Duodenal mucosa (tissue), 2 donors: ENCODE measurements around the gene ATMIN.

ENCODE experiments used
- H3K27ac ChIP-seq: one replicate; pipeline ENCODE4 v1.7.0; 2013; ENCODE audit warnings: low read depth, low read length
- H3K27me3 ChIP-seq, 2 donors: one replicate each; pipeline ENCODE4 v1.7.0; 2013; ENCODE audit warnings: low read length in 2 of 2, control low read depth in 1 of 2; ENCODE audit not compliant: insufficient read depth in 2 of 2, control insufficient read depth in 1 of 2
- H3K36me3 ChIP-seq, 2 donors: one replicate each; pipeline ENCODE4 v1.7.0; 2013; ENCODE audit warnings: low read length in 2 of 2, control low read depth in 1 of 2; ENCODE audit not compliant: insufficient read depth in 2 of 2, control insufficient read depth in 1 of 2
- H3K4me1 ChIP-seq, 2 donors: one replicate each; pipeline ENCODE4 v1.7.0; 2013; ENCODE audit warnings: low read length in 2 of 2, control low read depth in 1 of 2; ENCODE audit not compliant: insufficient read depth in 2 of 2, control insufficient read depth in 1 of 2
- H3K4me3 ChIP-seq, 2 donors: one replicate each; pipeline ENCODE4 v1.7.0; 2013; ENCODE audit warnings: low read length in 2 of 2, low read depth in 1 of 2
- H3K9ac ChIP-seq, 2 donors: one replicate each; pipeline ENCODE4 v1.7.0; 2013; ENCODE audit warnings: low read length in 2 of 2, low read depth in 1 of 2
- H3K9me3 ChIP-seq, 2 donors: one replicate each; pipeline ENCODE4 v1.7.0; 2013; ENCODE audit warnings: low read length in 2 of 2, control low read depth in 1 of 2; ENCODE audit not compliant: control insufficient read depth in 1 of 2

Gene ATMIN

DNA sequence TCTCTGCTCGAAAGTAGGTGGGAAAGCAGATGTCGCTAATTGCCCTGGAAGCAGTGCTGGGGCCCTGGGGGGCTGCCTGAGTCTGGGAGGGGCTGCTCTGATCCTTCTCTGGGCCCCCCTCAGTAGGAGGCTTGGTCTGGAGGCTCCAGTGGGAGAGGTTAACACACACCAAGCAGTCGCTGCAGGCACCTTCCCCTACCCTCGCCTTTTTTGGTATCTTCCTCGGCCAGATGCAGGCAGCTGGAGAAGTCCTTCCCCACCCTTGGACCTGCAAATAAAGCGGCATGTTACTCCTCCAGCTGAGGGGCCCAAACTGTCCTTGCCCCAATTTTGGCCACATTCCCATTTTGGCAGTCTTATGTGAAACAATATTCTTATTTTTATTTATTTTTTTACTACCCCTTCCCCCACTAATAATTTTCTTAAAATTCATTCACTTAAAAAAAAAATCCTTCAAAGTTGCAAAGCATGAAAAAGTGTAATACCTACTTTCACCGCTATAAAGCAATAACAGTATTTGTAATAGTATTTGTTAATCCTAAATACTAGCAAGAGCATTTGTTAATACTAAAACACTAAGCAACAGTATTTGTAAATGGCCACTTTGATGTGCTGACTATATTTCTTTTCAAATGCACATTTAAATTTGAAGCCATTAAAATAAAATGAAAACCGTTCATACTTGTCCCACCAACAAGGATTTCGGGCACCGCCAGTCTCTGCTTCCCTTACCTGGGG is 26.4 kb downstream of the ATMIN start:
- Histone ChIP-seq H3K9me3 (no peaks in the 10 kb centered on the region), H3K4me3 (no peak overlapping the region), H3K36me3 (no peaks in the 10 kb centered on the region), H3K4me1 (no peaks in the 10 kb centered on the region), H3K9ac (no peak overlapping the region), H3K27me3 (no peaks in the 10 kb centered on the region), H3K27ac (no peak overlapping the region)

DNA sequence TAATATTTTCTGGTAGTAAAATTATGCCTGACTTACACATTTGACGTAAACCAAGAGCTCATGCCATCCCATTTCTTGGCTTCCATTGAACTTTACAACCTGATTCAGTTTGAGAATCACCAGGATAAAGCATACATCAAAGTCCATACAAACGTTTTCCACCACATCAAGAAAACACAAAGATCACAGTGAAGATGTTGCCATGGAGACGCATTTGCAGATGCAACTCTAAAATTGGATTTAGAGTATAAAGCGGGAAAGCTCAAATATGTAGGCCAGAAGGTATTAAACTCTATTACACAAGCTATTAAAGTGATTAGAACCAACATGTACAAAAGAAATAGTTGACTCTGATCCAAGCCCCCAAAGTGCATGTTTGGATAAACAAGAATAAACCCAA is 31.0 kb downstream of the ATMIN start:
- no peaks in the 10 kb centered on the region for H3K4me1 ChIP-seq
- no peak overlapping the region for H3K4me3 ChIP-seq
- H3K36me3 ChIP-seq, result no peaks in the 10 kb centered on the region
- H3K9ac ChIP-seq, result no peak overlapping the region
- no peaks in the 10 kb centered on the region for H3K27me3 ChIP-seq
- no peak overlapping the region for H3K27ac ChIP-seq
- no peaks in the 10 kb centered on the region for H3K9me3 ChIP-seq

DNA sequence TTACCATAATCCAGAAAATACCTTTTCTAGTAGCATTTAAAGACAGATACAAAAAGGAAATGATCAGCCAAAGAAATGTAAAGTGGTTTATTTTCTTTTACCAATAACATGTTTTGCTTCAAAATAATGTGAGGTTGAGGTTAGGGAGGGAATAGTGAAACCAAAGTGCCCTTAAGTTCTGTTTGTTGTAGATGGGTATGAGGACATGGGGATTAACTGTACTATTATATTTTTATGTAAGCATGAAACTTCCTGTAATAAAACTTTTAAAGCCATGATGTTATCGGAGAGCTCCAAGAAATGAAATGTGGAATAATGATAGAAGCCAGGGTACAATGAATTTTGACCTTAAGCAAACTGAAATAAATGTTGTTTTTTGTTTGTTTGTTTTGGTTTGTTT is 31.5 kb downstream of the ATMIN start:
- Histone ChIP-seq H3K27me3 (no peaks in the 10 kb centered on the region), H3K4me3 (no peak overlapping the region), H3K9ac (no peak overlapping the region), H3K27ac (no peak overlapping the region), H3K36me3 (no peaks in the 10 kb centered on the region), H3K4me1 (no peaks in the 10 kb centered on the region), H3K9me3 (no peaks in the 10 kb centered on the region)

DNA sequence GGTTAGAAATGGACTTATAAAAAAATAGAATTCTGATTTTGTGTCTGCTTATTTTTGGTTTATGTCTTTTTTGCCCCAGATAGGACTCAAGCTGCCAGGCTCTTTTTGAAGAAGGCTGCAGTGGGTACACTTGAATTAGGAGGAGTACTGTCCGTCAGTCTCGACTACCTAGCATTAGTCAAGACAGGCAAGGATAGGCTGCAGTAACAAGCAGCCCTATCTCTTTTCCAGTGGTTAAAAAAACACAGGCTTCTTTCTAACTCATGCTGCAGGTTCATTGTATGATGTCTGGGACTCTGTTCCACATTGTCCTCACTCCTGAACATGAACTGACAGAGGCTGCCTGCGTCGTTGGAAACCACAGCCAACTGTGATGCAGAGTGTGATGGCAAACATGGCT is 33.4 kb downstream of the ATMIN start:
- Histone ChIP-seq H3K4me1 (no peaks in the 10 kb centered on the region), H3K27ac (no peak overlapping the region), H3K9me3 (no peaks in the 10 kb centered on the region), H3K9ac (no peak overlapping the region), H3K4me3 (no peak overlapping the region), H3K36me3 (no peaks in the 10 kb centered on the region), H3K27me3 (no peaks in the 10 kb centered on the region)

DNA sequence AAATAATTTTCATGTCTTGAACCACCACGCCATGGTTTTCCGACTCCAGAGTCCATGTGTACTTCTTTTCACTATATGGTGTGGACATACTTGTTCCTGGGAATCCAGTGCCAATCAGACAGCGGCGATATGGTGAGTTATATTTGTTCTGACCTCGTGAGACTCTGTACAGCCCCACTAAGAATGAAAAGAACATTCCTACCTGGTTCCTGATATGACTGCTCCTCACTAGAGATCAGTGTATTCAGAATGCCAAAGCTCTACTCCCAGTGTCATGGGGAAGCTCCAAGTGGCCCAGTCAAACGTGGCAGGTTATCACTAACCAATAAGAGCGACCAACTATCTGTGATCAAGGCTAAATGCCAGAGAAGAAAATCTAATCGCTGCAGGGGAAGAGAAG is 35.3 kb downstream of the ATMIN start:
- H3K4me3 ChIP-seq, result no peak overlapping the region
- no peak overlapping the region for H3K9ac ChIP-seq
- no peak overlapping the region for H3K27ac ChIP-seq

DNA sequence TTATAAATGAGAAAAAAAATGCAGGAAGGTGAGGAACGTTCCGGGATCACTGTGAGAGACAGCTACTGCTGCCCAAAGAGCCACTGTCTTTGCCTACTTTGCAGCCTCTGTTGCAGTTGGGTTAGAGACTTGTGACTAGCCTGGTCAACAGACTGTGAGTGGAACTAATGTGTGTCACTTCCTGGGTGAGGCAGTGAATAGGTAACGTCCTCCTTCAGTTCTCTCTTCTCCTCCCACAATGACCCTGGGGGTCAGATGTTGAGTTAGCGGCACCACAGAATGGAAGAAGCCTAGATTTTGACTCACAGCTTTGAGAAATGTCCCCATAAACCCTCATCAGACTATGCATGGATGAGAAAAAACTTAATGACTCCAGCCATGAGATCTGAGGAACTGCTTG is 36.2 kb downstream of the ATMIN start:
- no peaks in the 10 kb centered on the region for H3K9me3 ChIP-seq
- no peak overlapping the region for H3K27ac ChIP-seq
- H3K4me1 ChIP-seq, result no peaks in the 10 kb centered on the region
- H3K27me3 ChIP-seq, result no peaks in the 10 kb centered on the region
- H3K36me3 ChIP-seq, result no peaks in the 10 kb centered on the region
- no peak overlapping the region for H3K4me3 ChIP-seq
- no peak overlapping the region for H3K9ac ChIP-seq

More for the DNA sequence above, 35.3 kb downstream of the ATMIN start:
- Histone ChIP-seq H3K36me3 (no peaks in the 10 kb centered on the region), H3K4me1 (no peaks in the 10 kb centered on the region), H3K27me3 (no peaks in the 10 kb centered on the region), H3K9me3 (no peaks in the 10 kb centered on the region)

DNA sequence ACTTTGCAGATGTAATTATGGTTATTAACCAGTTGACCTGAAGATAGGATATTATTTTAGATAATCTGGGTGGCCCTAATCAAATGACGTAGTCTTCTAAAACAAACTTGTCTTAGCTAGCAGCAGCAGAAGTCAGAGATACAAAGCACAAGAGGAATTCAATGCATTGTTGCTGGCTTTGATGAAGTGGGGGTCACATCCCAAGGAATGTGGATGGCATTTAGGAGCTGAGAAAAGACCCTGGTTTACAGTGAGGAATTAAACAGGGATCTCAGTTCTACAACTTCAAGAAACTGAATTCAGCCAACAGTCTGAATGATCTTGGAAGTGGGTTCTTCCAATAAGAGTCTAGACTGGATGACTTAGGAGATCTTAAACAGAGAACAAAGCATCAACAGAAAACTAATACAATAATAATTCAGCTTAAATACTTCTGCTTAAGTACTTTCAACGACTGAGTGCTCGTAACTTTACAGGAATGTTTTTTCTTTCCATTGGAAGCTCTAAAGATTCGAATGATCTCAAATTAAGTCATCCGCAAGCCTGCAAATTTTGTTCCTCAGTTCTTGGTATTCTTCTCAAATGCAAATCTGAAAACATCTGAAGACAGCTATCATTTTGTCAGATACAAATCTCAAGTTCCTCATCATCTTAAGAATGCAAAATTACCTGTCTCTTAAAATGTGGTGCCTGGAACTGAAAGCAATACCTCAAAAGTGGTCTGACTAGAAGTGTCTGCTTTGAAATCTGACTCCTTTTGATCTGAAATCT is 38.1 kb downstream of the ATMIN start:
- Histone ChIP-seq H3K27ac (no peak overlapping the region), H3K27me3 (no peaks in the 10 kb centered on the region), H3K9me3 (no peaks in the 10 kb centered on the region), H3K9ac (no peak overlapping the region), H3K4me1 (peaks cover 0 to 3% of the 10 kb centered on the region in 2 donors), H3K36me3 (no peaks in the 10 kb centered on the region), H3K4me3 (no peak overlapping the region)

DNA sequence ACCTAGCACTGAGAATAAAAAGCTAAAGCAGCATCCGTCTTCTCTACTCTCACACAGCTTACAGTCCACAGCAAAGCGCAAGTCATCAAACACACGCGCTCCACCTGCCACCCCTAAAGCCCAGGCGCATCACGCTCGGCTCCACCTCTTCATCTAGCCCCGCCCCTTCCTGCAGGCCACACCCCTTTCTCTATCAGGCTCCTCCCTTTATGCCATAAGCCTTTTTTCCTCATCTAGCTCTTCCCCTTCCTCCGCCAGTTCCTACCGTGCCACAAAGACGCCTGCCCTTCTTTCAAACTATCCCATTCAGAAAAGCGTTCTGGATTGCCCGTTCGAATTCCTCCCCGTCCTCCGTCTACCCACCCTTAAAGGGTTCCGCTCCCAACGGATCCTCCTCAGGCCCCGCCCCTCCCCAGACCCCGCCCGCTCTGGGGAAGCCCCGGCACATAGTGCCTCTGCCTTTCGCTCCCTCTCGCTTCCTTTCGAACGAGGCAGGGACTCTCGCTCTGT is 41.0 kb downstream of the ATMIN start:
- Histone ChIP-seq H3K9ac (peak overlapping the region; percentile 85 to 99), H3K27ac (peak overlapping the region; percentile 94), H3K9me3 (no peaks in the 10 kb centered on the region), H3K36me3 (no peaks in the 10 kb centered on the region), H3K4me1 (peaks cover 0 to 3% of the 10 kb centered on the region in 2 donors), H3K27me3 (no peaks in the 10 kb centered on the region), H3K4me3 (peak overlapping the region; percentile 93 to 97)

DNA sequence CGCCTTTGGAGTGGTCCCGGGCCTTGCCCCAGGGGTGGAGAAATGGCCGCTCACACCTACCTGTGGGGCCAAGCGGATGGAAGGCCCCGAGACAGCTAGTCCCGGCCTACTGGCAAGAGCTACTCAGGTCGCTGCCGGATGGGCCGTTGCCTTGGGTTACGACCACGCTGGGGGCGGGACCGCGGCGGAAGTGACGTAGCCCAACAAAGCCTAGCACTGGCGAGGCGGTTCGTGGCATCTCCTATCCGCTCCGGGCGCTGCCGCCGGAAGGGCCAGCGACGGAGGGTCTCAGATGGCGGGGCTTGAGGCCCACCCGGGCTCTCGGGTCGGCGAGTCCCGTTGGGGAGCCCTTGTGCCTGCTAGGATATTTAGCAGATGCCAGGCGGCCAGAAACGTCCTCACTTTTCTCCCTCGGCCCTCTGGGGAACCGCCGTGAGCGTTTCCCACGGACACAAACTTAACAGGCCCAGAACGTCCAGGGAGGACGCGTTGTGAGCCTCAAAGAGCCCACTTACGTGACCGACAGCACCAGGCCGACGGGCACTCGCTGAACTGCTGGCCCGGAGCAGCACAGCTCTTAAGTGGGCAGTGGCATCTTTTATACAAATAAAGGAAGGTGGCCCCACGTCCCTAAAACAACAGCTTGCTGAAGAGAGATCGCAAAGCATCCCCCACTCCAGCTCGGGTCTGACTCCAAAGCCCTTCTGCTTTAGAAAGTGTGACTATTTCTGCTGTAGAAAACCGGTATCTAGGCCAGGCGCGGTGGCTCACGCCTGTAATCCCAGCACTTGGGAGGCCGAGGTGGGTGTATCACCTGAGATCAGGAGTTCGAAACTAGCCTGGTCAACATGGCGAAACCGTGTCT is 41.7 kb downstream of the ATMIN start, which contains the start of gene C16orf46:
TSS of gene C16orf46 (minus strand) at position 163 of the 865 bp plus-strand sequence. CDS start 13,283 bp downstream, outside the sequence.
- Histone ChIP-seq H3K27me3 (no peaks in the 10 kb centered on the region), H3K27ac (peak within 1 kb of the TSS; percentile 94), H3K9ac (peak within 1 kb of the TSS; percentile 85 to 99), H3K36me3 (no peaks in the 10 kb centered on the region), H3K4me3 (peak within 1 kb of the TSS; percentile 93 to 97), H3K9me3 (no peaks in the 10 kb centered on the region), H3K4me1 (peaks cover 0 to 3% of the 10 kb centered on the region in 2 donors)
